Stimulated activated memory B cell treated with anti-CD40 and anti-IgM and Interleukin-4, amounts not matched to agents 10 μg/mL and 1 μg/mL and 100 μg/mL, for 72 hours (primary cell): ENCODE results near the gene SLC7A6OS.
A peak's percentile ranks its signal among the peaks of the same experiment; 100 is the strongest.

Source experiments
- ATAC-seq: fragments of 150-1000 bp; cut with Tn5 transposase; 2 replicates; pipeline ENCODE4 v1.10.0; 2021
- H3K27ac Mint-ChIP-seq: one replicate; pipeline ENCODE4 v1.8.0; 2022; ENCODE audit warnings: mild to moderate bottlenecking, mixed read lengths
- H3K27me3 Mint-ChIP-seq: one replicate; pipeline ENCODE4 v1.8.0; 2022; ENCODE audit warnings: mixed read lengths
- H3K36me3 Mint-ChIP-seq: one replicate; pipeline ENCODE4 v1.8.0; 2022; ENCODE audit warnings: mixed read lengths
- H3K4me1 Mint-ChIP-seq: one replicate; pipeline ENCODE4 v1.8.0; 2022; ENCODE audit warnings: mixed read lengths
- H3K4me3 Mint-ChIP-seq: one replicate; pipeline ENCODE4 v1.8.0; 2022; ENCODE audit warnings: mild to moderate bottlenecking, moderate library complexity, mixed read lengths
- H3K9me3 Mint-ChIP-seq: one replicate; pipeline ENCODE4 v1.8.0; 2022; ENCODE audit warnings: mixed read lengths

SLC7A6OS gene

DNA sequence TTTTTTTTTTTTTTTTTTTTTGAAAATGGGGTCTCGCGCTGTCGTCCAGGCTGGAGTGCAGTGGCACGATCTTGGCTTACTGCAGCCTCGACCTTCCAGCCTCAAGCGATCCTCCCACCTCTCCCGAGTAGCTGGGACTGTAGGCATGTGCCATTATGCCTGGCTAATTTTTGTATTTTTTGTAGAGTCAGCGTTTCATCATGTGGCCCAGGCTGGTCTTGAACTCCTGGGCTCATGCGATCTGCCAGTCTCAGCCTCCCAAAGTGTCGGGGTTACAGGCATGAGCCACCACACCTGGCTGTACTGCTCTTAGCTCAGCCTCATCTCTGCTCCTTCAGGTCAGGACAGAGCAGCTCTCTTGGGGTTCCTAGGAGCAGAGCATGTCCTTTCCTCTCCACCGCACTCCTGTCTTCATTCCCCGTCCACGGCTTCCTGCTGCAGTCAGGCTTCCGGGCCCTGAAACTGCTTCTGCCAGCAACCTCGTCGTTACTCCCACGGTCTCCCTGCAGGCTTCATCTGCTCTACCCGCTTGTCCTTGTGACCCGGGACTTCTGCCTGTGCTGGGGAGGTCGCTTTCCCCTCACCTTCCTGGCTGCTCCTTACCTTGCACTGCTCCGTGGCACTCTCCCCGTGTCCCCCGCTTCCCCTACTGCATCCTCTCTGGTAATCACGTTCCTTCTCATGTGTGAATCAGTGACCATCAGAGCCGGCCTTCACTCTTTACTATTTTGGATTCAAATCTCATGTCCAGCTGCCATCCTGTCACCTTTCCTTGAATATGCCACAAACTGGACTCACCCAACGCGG lies 38.1 kb upstream of the SLC7A6OS start:
- no peaks in the 10 kb centered on the region for H3K27me3 Mint-ChIP-seq

DNA sequence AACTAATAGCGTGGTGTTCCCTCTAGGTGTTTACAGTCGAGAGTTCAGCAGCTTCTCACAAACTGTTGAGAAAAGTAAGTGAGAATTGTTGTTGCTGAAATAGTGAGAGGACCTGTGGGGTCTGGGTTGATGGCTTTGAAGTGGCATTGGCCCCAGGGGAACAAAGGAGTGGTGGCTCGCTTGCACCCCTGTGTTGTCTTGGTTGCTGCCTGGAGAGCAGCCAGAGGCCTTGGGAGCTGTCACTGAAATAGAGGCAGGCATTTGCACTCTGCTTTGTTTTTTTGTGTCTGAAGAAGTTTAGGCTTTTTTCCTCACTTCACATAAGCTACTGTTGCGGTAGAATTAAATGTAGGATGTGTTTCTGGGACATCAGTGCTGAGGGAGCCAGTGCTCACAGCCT lies 36.9 kb upstream of the SLC7A6OS start:
- ATAC-seq, result no peak
- Mint-ChIP-seq H3K4me1 (no peaks in the 10 kb centered on the region), H3K4me3 (no peak overlapping the region), H3K9me3 (no peaks in the 10 kb centered on the region), H3K27me3 (no peaks in the 10 kb centered on the region), H3K36me3 (peaks cover 86% of the 10 kb centered on the region), H3K27ac (no peak overlapping the region)

More for the DNA sequence above, 38.1 kb upstream of the SLC7A6OS start:
- H3K27ac Mint-ChIP-seq, result no peak overlapping the region
- H3K36me3 Mint-ChIP-seq, result peaks cover 85% of the 10 kb centered on the region
- no peaks in the 10 kb centered on the region for H3K9me3 Mint-ChIP-seq
- no peak for ATAC-seq
- H3K4me3 Mint-ChIP-seq, result no peak overlapping the region
- H3K4me1 Mint-ChIP-seq, result no peaks in the 10 kb centered on the region

- no peak overlapping the region for H3K4me3 Mint-ChIP-seq
- H3K36me3 Mint-ChIP-seq, result peaks cover 86% of the 10 kb centered on the region
- no peaks in the 10 kb centered on the region for H3K4me1 Mint-ChIP-seq
- H3K9me3 Mint-ChIP-seq, result no peaks in the 10 kb centered on the region
- H3K27ac Mint-ChIP-seq, result peak overlapping the region; percentile 22
- no peaks in the 10 kb centered on the region for H3K27me3 Mint-ChIP-seq
- ATAC-seq, result no peak
Measured at GRCh38 chr16:68346892-68347480, 36.2 kb upstream of the SLC7A6OS start.

- Mint-ChIP-seq H3K27me3 (no peaks in the 10 kb centered on the region), H3K9me3 (no peaks in the 10 kb centered on the region), H3K4me3 (no peak overlapping the region), H3K4me1 (no peaks in the 10 kb centered on the region), H3K27ac (peak overlapping the region; percentile 22), H3K36me3 (peaks cover 77% of the 10 kb centered on the region)
- ATAC-seq, result no peak
Measured at GRCh38 chr16:68345958-68346635, 35.4 kb upstream of the SLC7A6OS start.

DNA sequence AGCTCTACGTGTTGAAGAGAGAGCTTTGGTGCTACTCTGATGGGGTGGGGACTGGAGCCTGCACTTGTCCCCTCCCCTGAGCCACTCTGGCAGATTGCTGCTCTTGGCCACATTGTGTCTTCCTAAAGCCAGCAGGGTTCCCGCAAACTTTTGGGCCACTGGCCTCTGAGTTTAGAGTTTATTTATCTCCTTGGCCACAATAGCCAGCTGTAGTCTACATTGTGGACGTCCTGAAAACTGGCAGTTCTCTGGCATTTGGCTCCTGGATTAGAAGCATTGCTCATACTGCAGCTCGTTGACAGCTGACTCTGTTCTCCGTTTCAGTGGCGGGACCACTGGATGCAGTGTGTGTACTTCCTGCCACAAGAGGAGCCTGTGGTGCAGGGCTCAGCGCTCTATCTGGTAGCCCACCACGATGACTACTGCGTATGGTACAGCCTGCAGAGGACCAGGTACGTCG lies 34.6 kb upstream of the SLC7A6OS start:
- Mint-ChIP-seq H3K9me3 (no peaks in the 10 kb centered on the region), H3K36me3 (peaks cover 78% of the 10 kb centered on the region), H3K4me3 (no peak overlapping the region), H3K27me3 (no peaks in the 10 kb centered on the region), H3K27ac (no peak overlapping the region), H3K4me1 (no peaks in the 10 kb centered on the region)
- no peak for ATAC-seq

DNA sequence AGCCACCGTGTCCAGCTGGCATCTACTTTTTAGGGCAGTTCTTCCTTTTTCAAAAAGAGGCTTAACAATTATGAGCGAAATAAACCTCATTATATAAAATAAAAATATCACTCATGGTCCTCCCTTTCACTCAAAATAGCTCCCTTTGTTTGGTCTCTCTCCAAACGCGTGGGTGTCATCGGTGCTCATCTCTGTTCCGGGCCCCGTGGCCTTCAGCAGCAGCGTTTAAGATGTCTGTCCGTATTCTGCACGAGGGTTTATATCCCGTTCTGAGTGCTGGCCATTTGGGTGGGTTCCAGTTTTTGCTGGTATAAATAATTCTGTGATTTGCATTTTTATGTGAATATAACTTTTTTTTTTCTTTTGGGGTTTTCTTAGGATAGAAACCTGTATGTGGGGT lies 33.5 kb upstream of the SLC7A6OS start:
- no peak overlapping the region for H3K4me3 Mint-ChIP-seq
- no peaks in the 10 kb centered on the region for H3K9me3 Mint-ChIP-seq
- no peaks in the 10 kb centered on the region for H3K4me1 Mint-ChIP-seq
- peaks cover 81% of the 10 kb centered on the region for H3K36me3 Mint-ChIP-seq
- ATAC-seq, result no peak
- H3K27me3 Mint-ChIP-seq, result no peaks in the 10 kb centered on the region
- no peak overlapping the region for H3K27ac Mint-ChIP-seq

DNA sequence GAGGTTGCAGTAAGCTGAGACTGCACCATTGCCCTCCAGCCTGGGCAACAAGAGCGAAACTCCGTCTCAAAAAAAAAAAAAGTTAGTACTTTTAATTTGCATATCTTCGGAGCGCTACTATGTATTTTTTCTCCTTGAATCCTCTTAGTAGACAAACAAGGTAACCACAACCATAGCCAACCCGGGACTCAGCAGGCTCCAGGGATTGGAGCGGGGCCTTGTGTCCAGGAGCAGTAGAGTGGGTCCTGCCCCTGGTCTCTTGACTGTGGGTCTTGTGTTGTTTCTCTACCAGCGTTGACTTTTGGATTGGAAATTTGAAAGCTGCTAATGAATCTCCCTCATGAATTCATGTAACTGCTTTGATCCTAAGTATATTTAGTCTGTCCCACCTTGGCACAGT lies 32.4 kb upstream of the SLC7A6OS start:
- ATAC-seq, result no peak
- Mint-ChIP-seq H3K36me3 (peaks cover 82% of the 10 kb centered on the region), H3K27ac (no peak overlapping the region), H3K4me1 (no peaks in the 10 kb centered on the region), H3K9me3 (no peaks in the 10 kb centered on the region), H3K27me3 (no peaks in the 10 kb centered on the region), H3K4me3 (no peak overlapping the region)

DNA sequence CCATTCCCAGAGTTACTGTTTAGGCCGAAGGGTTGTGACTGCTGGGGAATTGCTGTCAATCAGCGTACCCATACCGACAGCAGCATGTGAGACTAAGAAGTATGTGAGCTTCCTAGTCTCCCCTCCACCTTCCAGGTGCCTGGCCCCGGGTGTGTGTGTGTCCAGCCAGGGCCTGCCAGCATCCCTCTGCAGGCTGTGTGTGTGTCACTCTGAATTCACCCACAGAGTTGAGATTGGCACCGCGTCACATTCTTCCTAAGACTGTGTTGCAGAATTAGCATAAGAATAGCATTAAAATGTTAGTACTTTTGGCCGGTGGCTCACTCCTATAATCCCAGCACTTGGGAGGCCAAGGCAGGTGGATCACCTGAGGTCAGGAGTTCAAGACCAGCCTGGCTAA lies 31.9 kb upstream of the SLC7A6OS start:
- H3K27ac Mint-ChIP-seq, result no peak overlapping the region
- no peak overlapping the region for H3K4me3 Mint-ChIP-seq
- H3K36me3 Mint-ChIP-seq, result peaks cover 82% of the 10 kb centered on the region
- H3K9me3 Mint-ChIP-seq, result no peaks in the 10 kb centered on the region
- no peak for ATAC-seq
- H3K4me1 Mint-ChIP-seq, result no peaks in the 10 kb centered on the region
- no peaks in the 10 kb centered on the region for H3K27me3 Mint-ChIP-seq

DNA sequence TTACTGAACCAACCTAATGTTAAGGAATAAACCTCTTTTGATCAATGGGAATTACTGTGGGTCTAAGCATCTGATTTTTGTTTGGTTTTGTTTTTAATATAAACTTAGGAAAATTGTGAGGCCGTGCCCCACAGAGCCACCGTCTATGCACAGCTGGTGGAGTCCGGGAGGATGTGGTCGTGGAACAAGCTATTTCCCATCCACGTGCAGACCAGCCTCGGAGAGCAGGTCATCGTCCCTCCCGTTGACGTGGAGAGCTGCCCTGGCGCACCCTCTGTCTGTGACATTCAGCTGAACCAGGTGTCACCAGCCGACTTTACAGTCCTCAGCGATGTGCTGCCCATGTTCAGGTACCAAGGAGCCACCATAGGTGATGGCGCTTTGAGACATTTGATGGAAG lies 28.5 kb upstream of the SLC7A6OS start:
- H3K4me1 Mint-ChIP-seq, result no peaks in the 10 kb centered on the region
- no peak overlapping the region for H3K4me3 Mint-ChIP-seq
- no peaks in the 10 kb centered on the region for H3K9me3 Mint-ChIP-seq
- H3K36me3 Mint-ChIP-seq, result peaks cover 74% of the 10 kb centered on the region
- ATAC-seq, result no peak
- no peak overlapping the region for H3K27ac Mint-ChIP-seq
- H3K27me3 Mint-ChIP-seq, result no peaks in the 10 kb centered on the region

- ATAC-seq, result no peak
- no peak overlapping the region for H3K27ac Mint-ChIP-seq
- no peaks in the 10 kb centered on the region for H3K9me3 Mint-ChIP-seq
- H3K4me3 Mint-ChIP-seq, result no peak overlapping the region
- no peaks in the 10 kb centered on the region for H3K27me3 Mint-ChIP-seq
- no peaks in the 10 kb centered on the region for H3K4me1 Mint-ChIP-seq
- H3K36me3 Mint-ChIP-seq, result peaks cover 74% of the 10 kb centered on the region
Measured at GRCh38 chr16:68338326-68339119, 27.8 kb upstream of the SLC7A6OS start.

DNA sequence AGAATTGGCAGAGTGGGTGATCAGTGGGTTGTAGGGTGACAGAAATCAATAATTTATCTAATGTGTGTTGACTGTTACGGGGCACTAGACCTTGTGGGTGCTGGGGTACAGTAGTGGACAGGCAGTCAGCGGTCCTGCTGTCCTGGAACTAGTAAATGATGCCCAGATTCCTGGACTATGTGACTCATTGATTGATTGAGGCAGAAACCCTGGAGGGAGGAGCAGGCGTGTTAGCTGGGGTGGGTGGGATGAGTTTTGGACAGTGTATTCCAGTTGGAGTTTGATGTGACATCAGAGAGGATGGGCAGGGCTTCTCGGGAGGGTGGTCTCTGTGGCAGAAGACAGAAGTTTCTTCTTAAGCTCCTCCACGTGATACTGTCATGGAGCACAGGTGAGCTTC lies 24.4 kb upstream of the SLC7A6OS start:
- ATAC-seq, result no peak
- H3K27me3 Mint-ChIP-seq, result no peaks in the 10 kb centered on the region
- H3K4me1 Mint-ChIP-seq, result peaks cover 10% of the 10 kb centered on the region
- H3K27ac Mint-ChIP-seq, result no peak overlapping the region
- no peaks in the 10 kb centered on the region for H3K9me3 Mint-ChIP-seq
- peaks cover 70% of the 10 kb centered on the region for H3K36me3 Mint-ChIP-seq
- H3K4me3 Mint-ChIP-seq, result no peak overlapping the region

DNA sequence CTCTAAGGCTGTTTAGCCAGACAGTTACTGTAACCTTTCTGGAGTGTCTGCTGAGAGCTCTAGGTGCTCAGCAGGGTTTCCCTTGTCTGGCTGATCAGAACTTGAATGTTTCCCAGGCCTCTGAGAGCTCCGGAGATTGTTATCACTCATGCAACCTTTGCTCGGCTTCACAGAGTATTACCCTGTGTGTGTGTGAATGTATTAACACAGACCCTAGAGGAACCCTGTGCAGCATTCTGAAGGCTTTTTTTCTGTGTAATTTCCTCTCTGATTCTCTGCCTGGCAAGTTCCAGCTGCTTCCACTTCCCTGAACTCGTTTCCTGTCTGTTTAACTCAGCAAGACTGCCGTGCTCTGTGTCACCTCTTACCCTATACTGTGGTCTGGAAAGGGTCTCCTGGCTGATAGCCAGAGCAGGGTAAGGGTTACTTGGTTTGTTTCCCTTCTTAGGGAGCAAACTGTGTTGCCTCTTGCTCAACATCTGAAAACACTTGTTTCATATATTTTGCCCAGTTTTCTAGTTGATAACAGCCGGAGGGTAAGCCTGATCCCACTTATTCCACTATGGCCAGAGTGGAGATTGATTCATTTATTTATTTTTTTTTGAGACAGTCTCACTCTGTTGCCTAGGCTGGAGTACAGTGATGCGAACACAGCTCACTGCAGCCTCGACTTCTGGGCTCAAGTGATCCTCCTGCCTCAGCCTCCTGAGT lies 21.8 kb upstream of the SLC7A6OS start:
- no peaks in the 10 kb centered on the region for H3K9me3 Mint-ChIP-seq
- H3K36me3 Mint-ChIP-seq, result peaks cover 50% of the 10 kb centered on the region
- H3K27me3 Mint-ChIP-seq, result no peaks in the 10 kb centered on the region
- ATAC-seq, result no peak
- H3K27ac Mint-ChIP-seq, result no peak overlapping the region
- H3K4me3 Mint-ChIP-seq, result no peak overlapping the region
- peaks cover 19% of the 10 kb centered on the region for H3K4me1 Mint-ChIP-seq

DNA sequence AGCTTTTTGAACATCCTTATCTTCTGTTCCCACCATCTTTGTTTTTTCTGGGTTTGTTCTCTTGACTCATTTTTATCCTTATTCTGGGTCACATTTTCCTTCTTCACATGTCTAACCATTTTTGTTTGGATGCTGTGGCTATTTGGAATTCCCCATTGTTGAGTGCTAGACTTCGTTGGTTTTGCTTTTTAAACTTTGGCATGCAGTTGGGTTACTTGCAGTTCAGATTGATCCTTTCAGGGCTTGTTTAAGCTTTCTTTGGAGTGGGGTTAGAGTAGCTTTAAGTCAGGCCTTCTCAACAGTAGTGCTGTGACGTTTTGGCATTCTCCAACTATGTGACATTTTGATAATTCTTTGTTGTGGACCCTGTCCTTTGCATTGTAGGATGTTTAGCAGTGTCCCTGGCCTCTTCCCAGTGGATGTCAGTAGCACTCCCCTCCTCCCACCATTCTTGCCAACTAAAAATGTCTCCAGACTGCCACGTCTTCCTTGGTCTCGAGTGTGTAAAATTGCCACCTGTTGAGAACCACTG lies 21.2 kb upstream of the SLC7A6OS start:
- H3K9me3 Mint-ChIP-seq, result no peaks in the 10 kb centered on the region
- H3K27me3 Mint-ChIP-seq, result no peaks in the 10 kb centered on the region
- peaks cover 49% of the 10 kb centered on the region for H3K36me3 Mint-ChIP-seq
- no peak for ATAC-seq
- peaks cover 19% of the 10 kb centered on the region for H3K4me1 Mint-ChIP-seq
- H3K27ac Mint-ChIP-seq, result no peak overlapping the region
- H3K4me3 Mint-ChIP-seq, result no peak overlapping the region

- Mint-ChIP-seq H3K36me3 (peaks cover 40% of the 10 kb centered on the region), H3K4me3 (no peak overlapping the region), H3K27me3 (no peaks in the 10 kb centered on the region), H3K4me1 (peaks cover 19% of the 10 kb centered on the region), H3K9me3 (no peaks in the 10 kb centered on the region), H3K27ac (no peak overlapping the region)
- no peak for ATAC-seq
Measured at GRCh38 chr16:68328860-68329390, 18.2 kb upstream of the SLC7A6OS start.
